Ovary (tissue), 9 donors: ENCODE results near the gene USH2A. TPM values are rescaled to one million over a fixed set of nuclear protein-coding genes. Genes with fewer than 3 reads are reported as not detected.

Experiments used
- DNase-seq, 5 donors: peaks; one replicate each; pipeline ENCODE4 v3.0.0-alpha.2; 2019 to 2020
- H3K27ac ChIP-seq, 2 donors: fragments of 200-600 bp; one replicate each; pipeline versions ENCODE4 v1.5.1 to v1.8.0; 2019 to 2022
- H3K27me3 ChIP-seq: fragments of 200-600 bp; one replicate; pipeline ENCODE4 v1.8.0; 2022
- H3K36me3 ChIP-seq: fragments of 200-600 bp; sonication (generic); one replicate; pipeline ENCODE4 v1.5.1; 2019
- H3K4me1 ChIP-seq: one replicate; pipeline ENCODE4 v1.8.1; 2013; ENCODE audit warnings: mild to moderate bottlenecking, moderate library complexity; ENCODE audit not compliant: insufficient read depth
- H3K4me3 ChIP-seq: fragments of 200-600 bp; sonication (generic); one replicate; pipeline ENCODE4 v1.5.1; 2017
- H3K9me3 ChIP-seq, 2 donors: fragments of 200-600 bp in 1 of 2; sonication (generic) in 1 of 2; one replicate each; pipeline versions ENCODE4 v1.5.1 to v1.8.1; 2013 to 2019; ENCODE audit warnings: mild to moderate bottlenecking in 1 of 2, moderate library complexity in 1 of 2
- CTCF ChIP-seq, 3 donors: fragments of 450-650 bp in 2 of 3; fragments of 200-600 bp in 1 of 3; IDR thresholded peaks; one replicate each; pipeline versions ENCODE4 v1.5.1 to v1.8.0; 2016 to 2022; ENCODE audit warnings: antibody characterized with exemption in 3 of 3, mild to moderate bottlenecking in 1 of 3
- EP300 ChIP-seq: sonication (generic); formaldehyde crosslinking; IDR thresholded peaks from one replicate; pipeline ENCODE4 v1.6.1; 2017; ENCODE audit warnings: antibody characterized with exemption
- POLR2A ChIP-seq: fragments of 450-650 bp; IDR thresholded peaks from one replicate; pipeline ENCODE4 v1.6.1; 2017; ENCODE audit warnings: antibody characterized with exemption, mild to moderate bottlenecking, moderate library complexity
- WGBS, 3 donors: extraction: QIAGEN DNeasy Blood & Tissue Kit in 1 of 3; methylation state at CpG; one replicate each; pipeline versions ENCODE4 v1.1.5 to v1.1.7; 2013 to 2017; 5-methylcytosine and 5-hydroxymethylcytosine counted together
- intact Hi-C, 4 donors: fragments of 100-400 bp; cut with DNase I; formaldehyde crosslinking; loops; one replicate each; pipeline versions ENCODE4 v1.11.0 to v1.15.1; 2022 to 2023
- polyA plus RNA-seq, 2 donors: library from polyadenylated mRNA; stranded (reverse); fragments of 200-250 nt in 1 of 2; fragments of 350-450 nt in 1 of 2; fragmentation: Illumina TruSeq in 1 of 2; extraction: RNeasy Lipid Tissue Mini Kit (QIAGEN cat#74804) in 1 of 2; gene quantifications; one replicate each; pipeline ENCODE4 v1.2.3, GENCODE V29; 2013 to 2014
- total RNA-seq, 7 donors: library from RNA; depleted of rRNA in 2 of 7; stranded (reverse); fragments of >200 nt in 2 of 7; fragmentation: NEBNext Ultra II Directional in 3 of 7; extraction: Animal tissue kit (Norgen Biotek cat#: 25700) in 3 of 7; gene quantifications; one replicate each; pipeline versions ENCODE4 v1.1.0 to v1.2.4, GENCODE V29; 2016 to 2023
- donor health status: DM: no; HTN: no; CAD: no; lungs with moderate emphysema.
- donor health status: DM: no; HTN: no; CAD: no.
- donor health status: Bipolar disorder and iron deficiency.
- donor health status: DM: yes; HTN: yes; CAD: no.
- donor health status: DM: no; HTN: no; CAD: no.
- donor health status: DM: yes; HTN: yes; CAD: no.

USH2A gene
- total and polyA plus RNA-seq, 9 donors, result 0.01 to 0.11 TPM; not detected in 7

- H3K4me1 ChIP-seq, result no peaks in the 10 kb centered on the region
- intact Hi-C loops, result no loop called here
- DNase-seq, result no peak
- 31 to 40% (median 33%) methylated on average over 8 of the region's 8 CpGs for WGBS, 3 donors
- no peaks in the 10 kb centered on the region for H3K36me3 ChIP-seq
- no peak overlapping the region for H3K27ac ChIP-seq
- H3K4me3 ChIP-seq, result no peak overlapping the region
- H3K9me3 ChIP-seq, result no peaks in the 10 kb centered on the region
- no peaks in the 10 kb centered on the region for H3K27me3 ChIP-seq
- TF ChIP-seq POLR2A, result no peak
- no peak for TF ChIP-seq EP300
- TF ChIP-seq CTCF (IDR thresholded peaks at IDR 0.05), result no peak
Observed at GRCh38 chr1:215710036-215710898, 713.0 kb downstream of the USH2A start.

- H3K27ac ChIP-seq, result no peak overlapping the region
- 78 to 85% (median 82%) methylated on average over 6 of the region's 6 CpGs for WGBS, 3 donors
- no peaks in the 10 kb centered on the region for H3K9me3 ChIP-seq
- no peak overlapping the region for H3K4me3 ChIP-seq
- H3K36me3 ChIP-seq, result no peaks in the 10 kb centered on the region
- TF ChIP-seq CTCF (IDR thresholded peaks at IDR 0.05) (no peak), POLR2A (no peak), EP300 (no peak)
- intact Hi-C loops, result no loop called here
- no peaks in the 10 kb centered on the region for H3K27me3 ChIP-seq
- no peaks in the 10 kb centered on the region for H3K4me1 ChIP-seq
- DNase-seq, result no peak
Observed at GRCh38 chr1:215704089-215704860, 719.0 kb downstream of the USH2A start.

- TF ChIP-seq EP300, result no peak
- TF ChIP-seq CTCF (IDR thresholded peaks at IDR 0.05), result no peak
- no peak for TF ChIP-seq POLR2A
- H3K27ac ChIP-seq, result no peak overlapping the region
- no peaks in the 10 kb centered on the region for H3K9me3 ChIP-seq
- WGBS, 3 donors, result 52 to 78% (median 53%) methylated on average over 2 of the region's 2 CpGs
- H3K4me3 ChIP-seq, result no peak overlapping the region
- H3K36me3 ChIP-seq, result no peaks in the 10 kb centered on the region
- intact Hi-C loops, result no loop called here
- no peak for DNase-seq
- H3K4me1 ChIP-seq, result no peaks in the 10 kb centered on the region
- H3K27me3 ChIP-seq, result no peaks in the 10 kb centered on the region
Observed at GRCh38 chr1:215682232-215682631, 741.0 kb downstream of the USH2A start.

- Histone ChIP-seq H3K27me3 (no peaks in the 10 kb centered on the region), H3K36me3 (no peaks in the 10 kb centered on the region), H3K27ac (no peak overlapping the region), H3K4me1 (no peaks in the 10 kb centered on the region), H3K9me3 (no peaks in the 10 kb centered on the region), H3K4me3 (no peak overlapping the region)
- no peak for TF ChIP-seq POLR2A
- TF ChIP-seq CTCF (IDR thresholded peaks at IDR 0.05), result no peak
- TF ChIP-seq EP300, result no peak
- 39 to 59% (median 42%) methylated on average over 2 of the region's 2 CpGs for WGBS, 3 donors
- intact Hi-C loops, result no loop called here
- no peak for DNase-seq
Observed at GRCh38 chr1:215681041-215681440, 742.2 kb downstream of the USH2A start.
